HFF-Myc (cell line): ENCODE data around the gene GPR89A.
"Not testable (repeated sequence)": the region's sequence is repeated elsewhere in the genome, so short reads cannot be mapped to it uniquely, and the experiment has no call there.

Experiments
- DNase-seq: peaks from one replicate; pipeline ENCODE4 v3.0.0-alpha.2; 2011; ENCODE audit warnings: low read depth; ENCODE audit errors: extremely low read depth
- H3K4me3 ChIP-seq: replicated peaks from 2 replicates; pipeline ENCODE4 v1.5.1; 2011; ENCODE audit warnings: low read depth, mild to moderate bottlenecking, control low read depth, low read length
- CTCF ChIP-seq: IDR thresholded peaks from 2 replicates; pipeline ENCODE4 v1.5.1; 2012; ENCODE audit warnings: mild to moderate bottlenecking, low read depth, low read length, control low read depth; ENCODE audit errors: missing control alignments

GPR89A gene

GRCh38 chr1:145714524-145715111, 106.8 kb downstream of the GPR89A start:
- no peak for DNase-seq
- no peak for TF ChIP-seq CTCF
- no peak overlapping the region for H3K4me3 ChIP-seq

- DNase-seq = no peak
Measured at GRCh38 chr1:145716641-145717345, 109.0 kb downstream of the GPR89A start.

GRCh38 chr1:145717833-145718232, 110.0 kb downstream of the GPR89A start:
- DNase-seq = no peak
- TF ChIP-seq CTCF = no peak
- H3K4me3 ChIP-seq = no peak overlapping the region

More at GRCh38 chr1:145716641-145717345, 109.0 kb downstream of the GPR89A start:
- TF ChIP-seq CTCF = no peak
- no peak overlapping the region for H3K4me3 ChIP-seq

GRCh38 chr1:145718465-145718864, 110.7 kb downstream of the GPR89A start:
- DNase-seq, H3K4me3 ChIP-seq: not testable (repeated sequence)

- DNase-seq = no peak
- TF ChIP-seq CTCF = no peak
- no peak within 1 kb of the TSS for H3K4me3 ChIP-seq
Measured at GRCh38 chr1:145719230-145720079, 111.7 kb downstream of the GPR89A start, which contains the start of gene CD160. TSS of gene CD160 (plus strand) at chr1:145719499. CDS start at chr1:145728328, 8,829 bp downstream.
